Mucosa of rectum (tissue), 2 donors: ENCODE measurements around the gene TRIL.

Experiments
- H3K27ac ChIP-seq, 2 donors: one replicate each; pipeline ENCODE4 v1.7.0; 2013; ENCODE audit warnings: inconsistent platforms in 2 of 2, low read depth in 2 of 2, low read length in 2 of 2
- H3K27me3 ChIP-seq, 2 donors: one replicate each; pipeline ENCODE4 v1.7.0; 2013; ENCODE audit warnings: low read length in 2 of 2; ENCODE audit not compliant: control insufficient read depth in 2 of 2, insufficient read depth in 2 of 2
- H3K36me3 ChIP-seq, 2 donors: one replicate each; pipeline ENCODE4 v1.7.0; 2013; ENCODE audit warnings: low read length in 2 of 2; ENCODE audit not compliant: control insufficient read depth in 2 of 2, insufficient read depth in 2 of 2
- H3K4me1 ChIP-seq, 2 donors: one replicate each; pipeline ENCODE4 v1.7.0; 2013; ENCODE audit warnings: low read length in 2 of 2, mild to moderate bottlenecking in 1 of 2; ENCODE audit not compliant: control insufficient read depth in 2 of 2, insufficient read depth in 2 of 2
- H3K4me3 ChIP-seq, 2 donors: one replicate each; pipeline ENCODE4 v1.7.0; 2013; ENCODE audit warnings: low read length in 2 of 2
- H3K9ac ChIP-seq, 2 donors: one replicate each; pipeline ENCODE4 v1.7.0; 2013; ENCODE audit warnings: low read length in 2 of 2, low read depth in 1 of 2, mild to moderate bottlenecking in 1 of 2
- H3K9me3 ChIP-seq, 2 donors: one replicate each; pipeline ENCODE4 v1.7.0; 2013; ENCODE audit warnings: low read length in 2 of 2; ENCODE audit not compliant: control insufficient read depth in 2 of 2
- donor health status: healthy.
- donor health status: Normal muscosa, but diverticular disease.

Gene TRIL

GRCh38 chr7:28922624-28923331 lies 35.4 kb downstream of the TRIL start:
- Histone ChIP-seq H3K36me3 (no peaks in the 10 kb centered on the region), H3K9me3 (no peaks in the 10 kb centered on the region), H3K9ac (no peak overlapping the region), H3K4me3 (no peak overlapping the region), H3K27ac (no peak overlapping the region), H3K27me3 (no peaks in the 10 kb centered on the region), H3K4me1 (peaks cover 0 to 13% of the 10 kb centered on the region in 2 donors)

GRCh38 chr7:28921822-28922221 lies 36.3 kb downstream of the TRIL start:
- Histone ChIP-seq H3K27ac (no peak overlapping the region), H3K9me3 (no peaks in the 10 kb centered on the region), H3K9ac (no peak overlapping the region), H3K27me3 (no peaks in the 10 kb centered on the region), H3K4me3 (no peak overlapping the region), H3K4me1 (peaks cover 0 to 9% of the 10 kb centered on the region in 2 donors), H3K36me3 (no peaks in the 10 kb centered on the region)

- Histone ChIP-seq H3K4me3 (no peak overlapping the region), H3K4me1 (peaks cover 0 to 3% of the 10 kb centered on the region in 2 donors), H3K9me3 (no peaks in the 10 kb centered on the region), H3K27me3 (no peaks in the 10 kb centered on the region), H3K9ac (no peak overlapping the region), H3K27ac (no peak overlapping the region), H3K36me3 (no peaks in the 10 kb centered on the region)
These were observed 37.7 kb downstream of the TRIL start for GRCh38 chr7:28920424-28920823.

- H3K4me1 ChIP-seq = peaks cover 0 to 3% of the 10 kb centered on the region in 2 donors
- no peak overlapping the region for H3K4me3 ChIP-seq
- H3K9ac ChIP-seq = no peak overlapping the region
- peaks cover 0 to under 1% of the 10 kb centered on the region in 2 donors for H3K27me3 ChIP-seq
- no peaks in the 10 kb centered on the region for H3K9me3 ChIP-seq
- H3K36me3 ChIP-seq = no peaks in the 10 kb centered on the region
- no peak overlapping the region for H3K27ac ChIP-seq
These were observed 38.6 kb downstream of the TRIL start for GRCh38 chr7:28919510-28919909.

- no peaks in the 10 kb centered on the region for H3K27me3 ChIP-seq
- peaks cover 0 to 3% of the 10 kb centered on the region in 2 donors for H3K9me3 ChIP-seq
- H3K4me1 ChIP-seq = no peaks in the 10 kb centered on the region
- H3K36me3 ChIP-seq = no peaks in the 10 kb centered on the region
- no peak overlapping the region for H3K4me3 ChIP-seq
- no peak overlapping the region for H3K9ac ChIP-seq
- H3K27ac ChIP-seq = no peak overlapping the region
These were observed 49.4 kb downstream of the TRIL start for GRCh38 chr7:28908775-28909174.

- Histone ChIP-seq H3K36me3 (no peaks in the 10 kb centered on the region), H3K4me3 (no peak overlapping the region), H3K9ac (no peak overlapping the region), H3K9me3 (no peaks in the 10 kb centered on the region), H3K4me1 (no peaks in the 10 kb centered on the region), H3K27ac (no peak overlapping the region), H3K27me3 (no peaks in the 10 kb centered on the region)
These were observed 52.7 kb downstream of the TRIL start for GRCh38 chr7:28905464-28905863.

- no peaks in the 10 kb centered on the region for H3K27me3 ChIP-seq
- peak overlapping the region; percentile 7 to 13 for H3K4me3 ChIP-seq
- H3K9ac ChIP-seq = no peak overlapping the region
- no peaks in the 10 kb centered on the region for H3K4me1 ChIP-seq
- H3K27ac ChIP-seq = no peak overlapping the region
- no peaks in the 10 kb centered on the region for H3K36me3 ChIP-seq
- H3K9me3 ChIP-seq = no peaks in the 10 kb centered on the region
These were observed 53.5 kb downstream of the TRIL start for GRCh38 chr7:28904578-28905048.

- Histone ChIP-seq H3K4me1 (no peaks in the 10 kb centered on the region), H3K9me3 (no peaks in the 10 kb centered on the region), H3K9ac (no peak overlapping the region), H3K36me3 (no peaks in the 10 kb centered on the region), H3K27ac (no peak overlapping the region), H3K27me3 (no peaks in the 10 kb centered on the region), H3K4me3 (peak overlapping the region; percentile 7 to 13)
These were observed 54.2 kb downstream of the TRIL start for GRCh38 chr7:28903730-28904577.
